ENCODE measurements around the gene MLLT3.

MLLT3 gene

GRCh38 chr9:20436476-20437195, 185.7 kb downstream of the MLLT3 start:
- H3K4me2 ChIP-seq (ENCODE audit: low read length), result no peak overlapping the region
- DNase-seq, result no peak
- H3K14ac ChIP-seq (ENCODE audit: low read length), result no peak overlapping the region
- H3K4me3 ChIP-seq (ENCODE audit: low read depth, low read length), result no peak overlapping the region
- no peak overlapping the region for H4K12ac ChIP-seq (ENCODE audit: low read depth, low read length)
- H2AK5ac ChIP-seq (ENCODE audit: low read length), result no peak overlapping the region
- no peak overlapping the region for H2AFZ ChIP-seq (ENCODE audit: insufficient read depth, low read length, poor library complexity)
- H3K4ac ChIP-seq (ENCODE audit: low read depth, low read length), result no peak overlapping the region
- WGBS (ENCODE audit: extremely low coverage, insufficient coverage, insufficient read length), result no CpG with 5 or more reads among the region's 1 CpG
- no peak overlapping the region for H3K9ac ChIP-seq (ENCODE audit: low read length)
- no peaks in the 10 kb centered on the region for H3K27me3 ChIP-seq (ENCODE audit: insufficient read depth, low read length)
- H3K27ac ChIP-seq (ENCODE audit: low read depth, low read length), result no peak overlapping the region
- H3K36me3 ChIP-seq (ENCODE audit: control insufficient read depth in 1 of 2, insufficient read depth in 2 of 2, low read length in 2 of 2), result no peaks in the 10 kb centered on the region
- no peak overlapping the region for H3K18ac ChIP-seq (ENCODE audit: low read length)
- H3K79me1 ChIP-seq (ENCODE audit: low read length), result no peaks in the 10 kb centered on the region
- no peaks in the 10 kb centered on the region for H3K79me2 ChIP-seq (ENCODE audit: control insufficient read depth, insufficient read depth, low read length, poor library complexity)
- no peaks in the 10 kb centered on the region for H3K9me3 ChIP-seq (ENCODE audit: insufficient read depth, low read depth, low read length)
- H2BK5ac ChIP-seq (ENCODE audit: low read depth, low read length, poor library complexity), result no peak overlapping the region
- H3K4me1 ChIP-seq (ENCODE audit: control insufficient read depth in 1 of 2, insufficient read depth in 2 of 2, low read length in 2 of 2), result no peaks in the 10 kb centered on the region
- no peak overlapping the region for H4K91ac ChIP-seq (ENCODE audit: low read depth, low read length)
- no peak overlapping the region for H3K23ac ChIP-seq (ENCODE audit: low read length)
- H2BK12ac ChIP-seq (ENCODE audit: low read length), result no peak overlapping the region
- no peak overlapping the region for H2BK120ac ChIP-seq (ENCODE audit: insufficient read depth, low read length, poor library complexity)
- no peak overlapping the region for H4K8ac ChIP-seq (ENCODE audit: low read depth, low read length)

GRCh38 chr9:20428976-20429375, 193.3 kb downstream of the MLLT3 start:
- no peak overlapping the region for H2BK5ac ChIP-seq (ENCODE audit: low read depth, low read length, poor library complexity)

DNA sequence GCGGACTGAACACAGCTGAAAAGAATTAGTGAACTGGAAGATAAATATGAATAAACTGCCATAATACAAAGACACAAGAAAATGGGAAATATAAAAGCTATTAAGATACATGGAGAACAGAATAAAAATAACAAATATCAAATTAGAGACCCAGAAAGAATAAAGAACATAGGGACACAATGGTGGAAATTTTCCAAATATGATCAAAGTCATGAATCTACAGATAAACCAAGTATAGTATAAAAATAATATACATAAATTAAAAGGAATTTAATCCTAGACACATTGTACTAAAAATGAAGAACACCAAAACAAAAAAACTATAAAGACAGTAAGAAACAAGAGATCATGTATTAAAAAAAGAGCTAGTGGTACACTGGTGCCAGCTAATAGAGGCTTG, 194.9 kb downstream of the MLLT3 start:
- no peaks in the 10 kb centered on the region for H3K9me3 ChIP-seq (ENCODE audit: insufficient read depth, low read depth, low read length)
- no peak overlapping the region for H3K4ac ChIP-seq (ENCODE audit: low read depth, low read length)
- WGBS (ENCODE audit: extremely low coverage, insufficient coverage, insufficient read length), result no CpG with 5 or more reads among the region's 1 CpG
- H3K23ac ChIP-seq (ENCODE audit: low read length), result no peak overlapping the region
- no peaks in the 10 kb centered on the region for H3K4me1 ChIP-seq (ENCODE audit: control insufficient read depth in 1 of 2, insufficient read depth in 2 of 2, low read length in 2 of 2)
- no peak overlapping the region for H2BK12ac ChIP-seq (ENCODE audit: low read length)
- H2BK120ac ChIP-seq (ENCODE audit: insufficient read depth, low read length, poor library complexity), result no peak overlapping the region
- H3K9ac ChIP-seq (ENCODE audit: low read length), result no peak overlapping the region
- H2AK5ac ChIP-seq (ENCODE audit: low read length), result no peak overlapping the region
- no peak overlapping the region for H3K4me2 ChIP-seq (ENCODE audit: low read length)
- H3K79me2 ChIP-seq (ENCODE audit: control insufficient read depth, insufficient read depth, low read length, poor library complexity), result no peaks in the 10 kb centered on the region
- no peak overlapping the region for H4K12ac ChIP-seq (ENCODE audit: low read depth, low read length)
- no peak overlapping the region for H4K8ac ChIP-seq (ENCODE audit: low read depth, low read length)
- H3K4me3 ChIP-seq (ENCODE audit: low read depth, low read length), result no peak overlapping the region
- H3K14ac ChIP-seq (ENCODE audit: low read length), result no peak overlapping the region
- H2AFZ ChIP-seq (ENCODE audit: insufficient read depth, low read length, poor library complexity), result no peak overlapping the region
- no peaks in the 10 kb centered on the region for H3K36me3 ChIP-seq (ENCODE audit: control insufficient read depth in 1 of 2, insufficient read depth in 2 of 2, low read length in 2 of 2)
- no peak overlapping the region for H3K18ac ChIP-seq (ENCODE audit: low read length)
- H3K79me1 ChIP-seq (ENCODE audit: low read length), result no peaks in the 10 kb centered on the region
- H3K27ac ChIP-seq (ENCODE audit: low read depth, low read length), result no peak overlapping the region
- H2BK5ac ChIP-seq (ENCODE audit: low read depth, low read length, poor library complexity), result no peak overlapping the region
- DNase-seq, result no peak
- H4K91ac ChIP-seq (ENCODE audit: low read depth, low read length), result no peak overlapping the region
- no peaks in the 10 kb centered on the region for H3K27me3 ChIP-seq (ENCODE audit: insufficient read depth, low read length)

More at GRCh38 chr9:20428976-20429375, 193.3 kb downstream of the MLLT3 start:
- DNase-seq, result no peak
- no peak overlapping the region for H2AK5ac ChIP-seq (ENCODE audit: low read length)
- H3K9ac ChIP-seq (ENCODE audit: low read length), result no peak overlapping the region
- no peaks in the 10 kb centered on the region for H3K36me3 ChIP-seq (ENCODE audit: control insufficient read depth in 1 of 2, insufficient read depth in 2 of 2, low read length in 2 of 2)
- H2AFZ ChIP-seq (ENCODE audit: insufficient read depth, low read length, poor library complexity), result no peak overlapping the region
- H3K4me1 ChIP-seq (ENCODE audit: control insufficient read depth in 1 of 2, insufficient read depth in 2 of 2, low read length in 2 of 2), result no peaks in the 10 kb centered on the region
- H3K4me3 ChIP-seq (ENCODE audit: low read depth, low read length), result no peak overlapping the region
- H2BK12ac ChIP-seq (ENCODE audit: low read length), result no peak overlapping the region
- H3K27me3 ChIP-seq (ENCODE audit: insufficient read depth, low read length), result no peaks in the 10 kb centered on the region
- WGBS (ENCODE audit: extremely low coverage, insufficient coverage, insufficient read length), result no CpG with 5 or more reads among the region's 1 CpG
- H4K12ac ChIP-seq (ENCODE audit: low read depth, low read length), result no peak overlapping the region
- no peak overlapping the region for H3K14ac ChIP-seq (ENCODE audit: low read length)
- H3K23ac ChIP-seq (ENCODE audit: low read length), result no peak overlapping the region
- H3K79me2 ChIP-seq (ENCODE audit: control insufficient read depth, insufficient read depth, low read length, poor library complexity), result no peaks in the 10 kb centered on the region
- no peak overlapping the region for H4K8ac ChIP-seq (ENCODE audit: low read depth, low read length)
- no peak overlapping the region for H3K18ac ChIP-seq (ENCODE audit: low read length)
- H3K9me3 ChIP-seq (ENCODE audit: insufficient read depth, low read depth, low read length), result no peaks in the 10 kb centered on the region
- no peak overlapping the region for H3K27ac ChIP-seq (ENCODE audit: low read depth, low read length)
- H4K91ac ChIP-seq (ENCODE audit: low read depth, low read length), result no peak overlapping the region
- H3K79me1 ChIP-seq (ENCODE audit: low read length), result no peaks in the 10 kb centered on the region
- H3K4ac ChIP-seq (ENCODE audit: low read depth, low read length), result no peak overlapping the region
- no peak overlapping the region for H3K4me2 ChIP-seq (ENCODE audit: low read length)
- H2BK120ac ChIP-seq (ENCODE audit: insufficient read depth, low read length, poor library complexity), result no peak overlapping the region

DNA sequence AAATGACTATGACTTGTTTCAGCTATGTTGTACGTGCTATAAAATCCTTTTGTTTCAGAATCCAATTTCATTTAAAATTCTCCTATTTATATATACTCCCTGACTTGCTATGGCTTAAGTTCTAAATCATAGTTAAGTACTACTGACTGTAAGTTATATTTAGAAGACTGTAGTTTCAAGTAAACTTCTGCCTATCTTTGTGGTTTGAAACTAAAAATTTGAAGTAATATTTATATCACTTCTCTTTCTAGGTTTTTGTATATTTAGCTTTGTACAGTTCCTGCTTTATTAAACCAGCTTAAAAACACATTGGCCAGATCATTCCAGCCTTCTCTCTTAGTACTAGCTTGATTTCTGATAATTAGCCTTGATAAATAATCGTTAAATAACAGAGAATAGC, 196.3 kb downstream of the MLLT3 start:
- Histone ChIP-seq H3K4ac (ENCODE audit: low read depth, low read length) (no peak overlapping the region), H3K4me2 (ENCODE audit: low read length) (no peak overlapping the region), H3K18ac (ENCODE audit: low read length) (no peak overlapping the region), H2AFZ (ENCODE audit: insufficient read depth, low read length, poor library complexity) (no peak overlapping the region), H2BK12ac (ENCODE audit: low read length) (no peak overlapping the region), H3K14ac (ENCODE audit: low read length) (no peak overlapping the region), H3K23ac (ENCODE audit: low read length) (no peak overlapping the region), H3K27me3 (ENCODE audit: insufficient read depth, low read length) (no peaks in the 10 kb centered on the region), H3K9ac (ENCODE audit: low read length) (no peak overlapping the region), H3K4me1 (ENCODE audit: control insufficient read depth in 1 of 2, insufficient read depth in 2 of 2, low read length in 2 of 2) (no peaks in the 10 kb centered on the region), H4K12ac (ENCODE audit: low read depth, low read length) (no peak overlapping the region), H4K91ac (ENCODE audit: low read depth, low read length) (no peak overlapping the region), H3K4me3 (ENCODE audit: low read depth, low read length) (no peak overlapping the region), H3K79me1 (ENCODE audit: low read length) (no peaks in the 10 kb centered on the region), H3K27ac (ENCODE audit: low read depth, low read length) (no peak overlapping the region), H2BK120ac (ENCODE audit: insufficient read depth, low read length, poor library complexity) (no peak overlapping the region), H3K79me2 (ENCODE audit: control insufficient read depth, insufficient read depth, low read length, poor library complexity) (no peaks in the 10 kb centered on the region), H2BK5ac (ENCODE audit: low read depth, low read length, poor library complexity) (no peak overlapping the region), H2AK5ac (ENCODE audit: low read length) (no peak overlapping the region), H3K36me3 (ENCODE audit: control insufficient read depth in 1 of 2, insufficient read depth in 2 of 2, low read length in 2 of 2) (no peaks in the 10 kb centered on the region), H4K8ac (ENCODE audit: low read depth, low read length) (no peak overlapping the region), H3K9me3 (ENCODE audit: insufficient read depth, low read depth, low read length) (no peaks in the 10 kb centered on the region)
- no CpG with 5 or more reads among the region's 2 CpGs for WGBS (ENCODE audit: extremely low coverage, insufficient coverage, insufficient read length)
- DNase-seq, result no peak

Data from trophoblast cell (in vitro differentiated cells and primary cell).